ENCODE data around the gene COL1A2. TPM values are rescaled to one million over a fixed set of nuclear protein-coding genes. Genes with fewer than 3 reads are reported as not detected.

COL1A2 gene
- polyA plus RNA-seq, 3 donors = not detected

GRCh38 chr7:94375691-94376090 is 19.0 kb upstream of the COL1A2 start:
- Histone ChIP-seq H3K27ac (ENCODE audit: low read depth in 1 of 2, low read length in 2 of 2) (no peak overlapping the region), H2AFZ (ENCODE audit: insufficient read depth, low read depth, low read length, poor library complexity, severe bottlenecking) (no peak overlapping the region), H3K4me3 (replicated peaks in 1 of 3; ENCODE audit: low read depth in 2 of 3, low read length in 3 of 3) (no peak overlapping the region), H3K4me1 (ENCODE audit: control insufficient read depth in 1 of 2, insufficient read depth in 2 of 2, low read length in 2 of 2) (no peaks in the 10 kb centered on the region), H3K9ac (ENCODE audit: insufficient read depth, low read length, poor library complexity, severe bottlenecking) (no peak overlapping the region), H3K27me3 (ENCODE audit: control insufficient read depth in 2 of 2, insufficient read depth in 2 of 2, low read length in 2 of 2) (no peaks in the 10 kb centered on the region), H3K79me2 (ENCODE audit: insufficient read depth, low read length) (no peaks in the 10 kb centered on the region), H4K20me1 (ENCODE audit: insufficient read depth, low read length) (no peaks in the 10 kb centered on the region), H3K4me2 (replicated peaks; ENCODE audit: extremely low read depth, low read length, poor library complexity, severe bottlenecking) (no peak overlapping the region), H3K9me3 (replicated peaks in 1 of 2; ENCODE audit: control insufficient read depth in 1 of 2, insufficient read depth in 1 of 2, low read length in 2 of 2) (no peaks in the 10 kb centered on the region), H3K36me3 (replicated peaks in 1 of 2; ENCODE audit: control insufficient read depth in 1 of 2, insufficient read depth in 2 of 2, low read length in 2 of 2) (no peaks in the 10 kb centered on the region)
- H3K36me3 Mint-ChIP-seq = no peaks in the 10 kb centered on the region
- H3K4me1 Mint-ChIP-seq = no peaks in the 10 kb centered on the region
- DNase-seq = no peak
- no peak for TF ChIP-seq CTCF (IDR thresholded peaks at IDR 0.05)
- no peaks in the 10 kb centered on the region for H3K9me3 Mint-ChIP-seq
- H3K27ac Mint-ChIP-seq = no peak overlapping the region
- peaks cover 0 to 4% (median 0%) of the 10 kb centered on the region in 3 donors for H3K27me3 Mint-ChIP-seq (ENCODE audit: low read depth in 3 of 3)
- WGBS (ENCODE audit: insufficient coverage) = no CpG with 5 or more reads among the region's 2 CpGs
- intact Hi-C loops (cut with micrococcal nuclease) = no loop called here
- H3K4me3 Mint-ChIP-seq = no peak overlapping the region

GRCh38 chr7:94376281-94376680 is 18.4 kb upstream of the COL1A2 start:
- WGBS (ENCODE audit: insufficient coverage) = 100% methylated on average over 1 of the region's 1 CpG
- no peak for DNase-seq
- intact Hi-C loops (cut with micrococcal nuclease) = no loop called here

More at GRCh38 chr7:94376281-94376680, 18.4 kb upstream of the COL1A2 start:
- no peaks in the 10 kb centered on the region for H3K27me3 ChIP-seq (ENCODE audit: control insufficient read depth in 2 of 2, insufficient read depth in 2 of 2, low read length in 2 of 2)
- H3K4me2 ChIP-seq (replicated peaks; ENCODE audit: extremely low read depth, low read length, poor library complexity, severe bottlenecking) = no peak overlapping the region
- no peaks in the 10 kb centered on the region for H3K36me3 ChIP-seq (replicated peaks in 1 of 2; ENCODE audit: control insufficient read depth in 1 of 2, insufficient read depth in 2 of 2, low read length in 2 of 2)
- Mint-ChIP-seq H3K36me3 (no peaks in the 10 kb centered on the region), H3K4me3 (no peak overlapping the region), H3K27ac (no peak overlapping the region), H3K9me3 (no peaks in the 10 kb centered on the region), H3K4me1 (no peaks in the 10 kb centered on the region), H3K27me3 (ENCODE audit: low read depth in 3 of 3) (peaks cover 0 to 4% (median 0%) of the 10 kb centered on the region in 3 donors)
- no peaks in the 10 kb centered on the region for H3K79me2 ChIP-seq (ENCODE audit: insufficient read depth, low read length)
- no peak overlapping the region for H3K4me3 ChIP-seq (replicated peaks in 1 of 3; ENCODE audit: low read depth in 2 of 3, low read length in 3 of 3)
- no peak overlapping the region for H2AFZ ChIP-seq (ENCODE audit: insufficient read depth, low read depth, low read length, poor library complexity, severe bottlenecking)
- no peak overlapping the region for H3K9ac ChIP-seq (ENCODE audit: insufficient read depth, low read length, poor library complexity, severe bottlenecking)
- TF ChIP-seq CTCF (IDR thresholded peaks at IDR 0.05) = no peak
- H4K20me1 ChIP-seq (ENCODE audit: insufficient read depth, low read length) = no peaks in the 10 kb centered on the region
- H3K4me1 ChIP-seq (ENCODE audit: control insufficient read depth in 1 of 2, insufficient read depth in 2 of 2, low read length in 2 of 2) = no peaks in the 10 kb centered on the region
- H3K27ac ChIP-seq (ENCODE audit: low read depth in 1 of 2, low read length in 2 of 2) = no peak overlapping the region
- H3K9me3 ChIP-seq (replicated peaks in 1 of 2; ENCODE audit: control insufficient read depth in 1 of 2, insufficient read depth in 1 of 2, low read length in 2 of 2) = no peaks in the 10 kb centered on the region
